Ovary (tissue), 3 donors: ENCODE measurements around the gene SIK3.

ENCODE experiments used
- EP300 ChIP-seq: sonication (generic); formaldehyde crosslinking; IDR thresholded peaks from one replicate; pipeline ENCODE4 v1.6.1; 2017; ENCODE audit warnings: antibody characterized with exemption
- TF ChIP-seq, protein P1 (sequence below), 3 donors: fragments of 450-650 bp in 2 of 3; fragments of 200-600 bp in 1 of 3; IDR thresholded peaks; one replicate each; pipeline versions ENCODE4 v1.5.1 to v1.8.0; 2016 to 2022; ENCODE audit warnings: antibody characterized with exemption in 3 of 3, mild to moderate bottlenecking in 1 of 3
- donor health status: DM: no; HTN: no; CAD: no.

DNA sequence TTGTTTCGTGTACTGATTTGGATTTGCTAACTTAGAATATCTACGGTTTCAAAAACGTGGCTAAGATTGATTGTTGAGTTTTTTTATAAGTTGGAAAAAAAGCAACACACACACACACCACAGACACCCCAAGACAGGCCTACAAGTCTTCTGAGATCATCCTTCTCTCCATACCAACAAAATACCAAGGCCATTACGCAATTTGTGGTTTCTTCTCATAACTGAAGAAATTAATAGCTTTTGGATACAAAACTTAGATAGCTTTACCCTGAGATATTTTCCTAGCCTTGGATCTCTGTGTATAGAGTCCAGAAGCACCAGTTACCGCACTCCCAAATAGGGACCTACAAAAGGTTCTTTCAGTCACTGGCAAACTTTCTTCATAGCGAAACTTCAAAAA is 113.6 kb downstream of the SIK3 start:
- no peak for TF ChIP-seq EP300
- TF ChIP-seq, protein P1, sequence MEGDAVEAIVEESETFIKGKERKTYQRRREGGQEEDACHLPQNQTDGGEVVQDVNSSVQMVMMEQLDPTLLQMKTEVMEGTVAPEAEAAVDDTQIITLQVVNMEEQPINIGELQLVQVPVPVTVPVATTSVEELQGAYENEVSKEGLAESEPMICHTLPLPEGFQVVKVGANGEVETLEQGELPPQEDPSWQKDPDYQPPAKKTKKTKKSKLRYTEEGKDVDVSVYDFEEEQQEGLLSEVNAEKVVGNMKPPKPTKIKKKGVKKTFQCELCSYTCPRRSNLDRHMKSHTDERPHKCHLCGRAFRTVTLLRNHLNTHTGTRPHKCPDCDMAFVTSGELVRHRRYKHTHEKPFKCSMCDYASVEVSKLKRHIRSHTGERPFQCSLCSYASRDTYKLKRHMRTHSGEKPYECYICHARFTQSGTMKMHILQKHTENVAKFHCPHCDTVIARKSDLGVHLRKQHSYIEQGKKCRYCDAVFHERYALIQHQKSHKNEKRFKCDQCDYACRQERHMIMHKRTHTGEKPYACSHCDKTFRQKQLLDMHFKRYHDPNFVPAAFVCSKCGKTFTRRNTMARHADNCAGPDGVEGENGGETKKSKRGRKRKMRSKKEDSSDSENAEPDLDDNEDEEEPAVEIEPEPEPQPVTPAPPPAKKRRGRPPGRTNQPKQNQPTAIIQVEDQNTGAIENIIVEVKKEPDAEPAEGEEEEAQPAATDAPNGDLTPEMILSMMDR (IDR thresholded peaks at IDR 0.05), result no peak
